GM21360 (cell line): ENCODE results near the gene TELO2.
"Not testable (repeated sequence)": the region's sequence is repeated elsewhere in the genome, so short reads cannot be mapped to it uniquely, and the experiment has no call there.

Experiments used
- ATAC-seq: cut with Tn5 transposase; IDR thresholded peaks from one replicate; pipeline ENCODE4 v1.9.1; 2021; ENCODE audit warnings: mild to moderate bottlenecking, moderate library complexity; ENCODE audit not compliant: unreplicated experiment

The TELO2 gene

DNA sequence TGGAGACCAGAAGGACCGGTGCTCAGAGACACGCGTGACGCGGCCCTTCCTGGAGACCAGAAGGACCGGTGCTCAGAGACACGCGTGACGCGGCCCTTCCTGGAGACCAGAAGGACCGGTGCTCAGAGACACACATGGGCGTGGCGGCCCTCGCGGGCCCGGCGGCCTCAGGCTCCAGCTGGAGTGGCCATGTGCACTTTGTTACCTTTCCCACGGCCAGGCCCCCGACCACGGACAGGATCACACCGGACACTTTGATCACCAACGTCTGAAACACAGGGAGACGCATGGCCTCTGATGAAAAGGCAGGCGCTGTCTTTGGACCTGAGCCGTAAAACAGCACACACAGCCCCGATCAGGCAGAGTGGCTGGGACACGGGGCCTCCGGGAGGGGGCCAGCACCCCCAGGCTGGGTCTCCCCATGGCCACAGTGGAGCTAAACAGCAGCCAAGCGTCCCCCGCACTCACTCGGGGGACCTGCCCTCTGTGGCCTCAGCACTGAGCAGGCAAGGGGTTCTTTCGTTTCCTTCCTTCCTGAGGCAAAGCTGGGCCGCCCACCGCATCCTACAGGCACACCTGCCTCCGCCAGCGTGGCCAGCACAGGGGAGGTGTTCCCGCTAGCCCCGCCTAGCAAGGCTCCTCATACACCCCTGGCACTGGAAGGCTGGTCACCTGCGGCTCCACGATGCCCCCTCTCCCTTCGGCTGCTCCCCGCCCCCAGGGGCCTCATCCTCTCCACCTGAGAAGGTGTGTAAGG lies 35.5 kb upstream of the TELO2 start:
- ATAC-seq, result no peak

DNA sequence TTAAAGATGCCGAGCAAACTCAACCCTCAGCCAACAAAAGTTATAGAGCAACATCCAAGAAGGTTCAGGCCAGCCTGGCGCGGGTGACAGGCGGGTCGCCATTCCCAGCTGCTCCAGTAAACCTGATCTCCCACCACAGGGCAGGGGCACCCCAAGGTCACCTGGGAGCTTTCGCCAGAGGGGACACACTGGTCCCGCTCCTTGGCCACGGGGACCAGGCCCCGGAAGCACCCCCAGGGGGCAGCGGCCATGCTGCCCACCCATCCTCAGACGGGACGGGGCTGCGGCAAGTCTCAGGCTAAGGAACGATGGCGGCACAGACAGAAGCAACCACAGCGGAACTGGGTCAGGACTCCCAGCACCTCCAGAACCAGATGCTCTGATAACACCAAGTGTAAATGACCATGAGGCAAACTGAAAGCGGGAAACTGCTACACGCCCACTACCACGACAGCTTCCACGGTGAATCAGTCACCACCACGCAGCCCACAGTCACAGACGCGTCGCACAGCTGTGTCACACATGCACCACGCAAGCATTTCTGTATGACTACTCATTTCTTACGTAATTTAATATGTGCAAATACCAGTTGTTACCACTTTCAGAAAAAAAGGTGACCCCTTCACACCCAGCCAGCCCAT lies 34.7 kb upstream of the TELO2 start:
- ATAC-seq, result no peak

DNA sequence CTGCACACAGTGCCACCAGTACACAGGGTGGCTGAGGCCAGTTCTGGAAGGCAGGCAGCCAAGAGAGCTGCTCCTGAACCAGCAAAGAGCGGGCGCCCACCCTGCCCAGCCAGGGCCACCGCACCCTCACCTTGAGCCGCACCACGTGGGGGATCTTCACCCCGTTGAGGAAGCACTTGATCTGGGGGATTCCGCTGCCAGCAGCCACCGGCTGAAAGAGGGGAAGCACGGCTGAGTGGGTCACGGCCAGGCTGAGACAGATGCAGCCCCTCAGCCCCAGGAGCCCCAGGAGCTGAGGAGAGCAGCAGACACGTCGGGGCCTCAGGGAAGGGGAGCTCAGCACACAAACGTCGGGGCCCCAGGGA lies 34.2 kb upstream of the TELO2 start:
- ATAC-seq, result no peak

DNA sequence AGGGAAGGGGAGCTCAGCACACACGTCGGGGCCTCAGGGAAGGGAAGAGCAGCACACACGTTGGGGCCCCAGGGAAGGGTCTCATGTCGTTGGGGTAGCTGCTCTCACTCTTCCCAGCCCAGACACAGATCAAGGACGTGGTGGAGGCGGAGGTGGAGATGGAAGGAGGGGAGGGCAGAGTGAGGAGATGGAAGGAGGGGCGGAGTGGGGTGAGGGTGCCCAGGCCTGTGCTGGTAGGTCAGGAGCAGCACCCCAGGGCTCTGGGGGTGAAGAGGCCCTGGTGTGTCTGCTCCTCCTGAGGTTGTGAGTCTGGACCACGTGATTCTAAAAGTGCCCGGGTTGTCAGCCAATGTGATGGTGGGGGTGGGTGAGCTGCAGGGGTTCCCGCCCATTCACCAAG lies 33.2 kb upstream of the TELO2 start:
- ATAC-seq, result no peak

DNA sequence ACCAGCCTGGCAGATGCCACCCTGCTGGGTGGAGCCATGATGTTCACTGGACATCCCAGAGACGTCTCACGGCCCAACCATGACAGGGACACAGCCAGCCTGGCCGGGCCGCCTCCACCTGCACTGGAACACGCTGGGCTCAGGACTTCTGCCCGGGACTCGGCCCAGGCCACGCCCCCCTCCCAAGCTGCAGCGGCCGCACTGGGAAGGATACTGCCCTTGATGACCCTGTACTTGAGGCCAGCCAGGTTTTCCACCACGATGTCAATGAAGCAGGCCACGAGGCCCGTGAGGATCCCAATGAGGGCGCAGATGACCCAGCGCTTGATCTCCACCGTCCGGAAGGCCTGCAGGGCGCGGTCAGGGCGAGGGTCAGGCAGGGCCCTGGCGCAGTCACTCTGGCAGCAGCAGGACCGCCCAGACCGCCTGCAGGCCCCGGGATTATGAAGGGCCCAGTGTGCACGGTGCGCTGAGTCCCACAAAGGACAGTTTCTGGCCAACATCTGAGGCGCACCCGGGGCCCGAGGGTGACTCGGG lies 32.5 kb upstream of the TELO2 start:
- no peak for ATAC-seq

DNA sequence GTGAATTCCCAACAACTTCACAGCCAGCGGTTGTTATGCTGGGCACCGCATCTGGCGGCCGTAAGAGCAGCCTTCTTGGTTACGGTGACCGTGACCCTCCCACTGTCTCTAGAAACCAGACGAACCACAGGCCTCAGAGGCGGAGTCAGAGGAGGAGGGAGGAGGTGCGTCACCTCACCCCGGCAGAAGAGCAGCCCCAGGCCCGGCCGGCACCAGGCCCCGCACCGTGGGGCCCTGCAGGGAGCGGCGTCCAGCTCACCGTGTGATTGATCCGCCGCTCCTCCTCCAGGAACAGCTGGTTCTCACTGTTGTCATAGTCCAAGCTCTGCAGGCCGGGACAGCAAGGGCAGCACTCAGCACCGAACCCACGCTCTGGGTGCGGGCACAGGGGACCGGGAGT lies 32.0 kb upstream of the TELO2 start:
- ATAC-seq, result no peak

DNA sequence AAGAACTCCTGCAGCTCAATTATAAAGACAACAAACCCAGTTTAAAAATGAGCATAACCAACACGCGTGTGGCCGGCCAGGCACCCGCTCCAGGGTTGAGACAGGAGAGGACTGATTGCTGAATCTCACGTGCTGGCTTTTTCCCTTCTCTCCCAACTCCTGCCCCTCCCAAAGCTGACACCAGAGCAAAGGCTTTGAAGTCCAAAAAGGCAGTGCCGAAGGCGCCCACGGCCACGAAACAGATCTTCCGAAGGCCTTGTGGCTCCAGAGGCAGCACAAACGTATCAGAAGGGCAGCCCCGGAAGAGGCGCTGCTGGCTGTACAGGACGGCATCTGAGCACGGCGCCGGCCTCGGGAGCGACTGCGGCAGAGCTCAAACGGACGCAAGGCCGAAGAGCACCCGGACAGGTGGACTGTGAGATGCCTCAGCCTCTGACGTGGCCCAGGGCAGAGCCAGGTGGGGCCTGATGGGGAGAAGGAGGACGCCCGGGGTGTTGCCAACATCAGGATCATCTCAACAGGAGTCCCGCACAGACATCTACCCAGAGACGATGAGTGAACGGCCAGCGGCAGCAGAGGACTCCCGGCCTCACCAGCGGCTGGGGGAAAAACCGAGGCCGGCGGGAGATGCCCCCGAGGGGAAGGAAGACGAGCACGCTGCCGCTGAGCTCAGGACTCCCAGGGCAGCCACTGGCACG lies 28.8 kb upstream of the TELO2 start:
- ATAC-seq, result no peak

DNA sequence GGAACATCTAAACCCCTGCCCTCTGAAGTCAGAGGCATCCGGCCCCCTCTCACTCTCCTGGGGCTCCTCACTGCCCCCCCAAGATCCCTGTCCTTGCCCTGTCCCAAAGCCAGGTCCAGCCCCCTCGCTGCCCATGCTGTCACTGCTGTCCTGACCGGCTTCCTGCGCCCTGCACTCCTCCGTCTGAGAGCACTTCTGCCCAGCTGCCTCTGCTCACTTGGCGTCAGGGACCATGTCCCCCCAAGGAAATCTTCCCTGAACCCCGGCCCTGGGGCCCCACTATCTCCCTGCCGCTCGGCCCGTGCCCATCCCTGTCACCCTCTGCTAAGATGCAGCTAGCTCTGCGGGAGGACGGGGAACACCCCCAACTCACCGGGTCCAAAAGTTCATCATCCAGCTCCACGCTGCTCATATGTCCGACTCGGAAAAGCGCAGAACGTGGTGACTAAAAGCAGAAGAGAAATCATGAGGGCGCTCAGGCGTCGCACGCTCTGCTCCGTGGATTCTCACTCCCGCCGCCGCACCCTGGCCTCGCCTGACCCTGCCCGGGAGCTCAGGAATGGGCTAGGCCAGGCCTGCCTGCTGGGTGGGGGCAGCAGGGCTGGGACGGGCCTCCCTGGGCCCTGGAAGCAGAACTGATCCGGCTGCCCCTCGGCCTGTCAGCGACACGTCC lies 28.1 kb upstream of the TELO2 start:
- ATAC-seq, result no peak

DNA sequence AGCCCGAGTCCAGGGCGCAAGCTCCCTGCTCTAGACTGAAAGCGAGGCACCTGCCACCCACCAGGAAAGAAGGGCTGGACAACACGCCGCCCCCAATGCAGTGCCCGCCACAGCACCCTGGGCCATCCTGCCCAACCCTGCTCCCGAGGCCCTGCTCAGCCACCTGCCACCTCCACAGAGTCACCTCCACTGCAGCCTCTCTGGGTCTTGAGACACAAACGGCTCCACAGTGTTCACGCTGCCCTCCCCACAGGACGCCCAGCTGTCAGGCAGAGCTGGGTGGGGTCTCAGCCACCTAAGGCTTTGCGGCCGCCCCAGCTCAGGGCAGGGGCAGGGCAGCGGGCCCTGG lies 27.6 kb upstream of the TELO2 start:
- ATAC-seq, result no peak

DNA sequence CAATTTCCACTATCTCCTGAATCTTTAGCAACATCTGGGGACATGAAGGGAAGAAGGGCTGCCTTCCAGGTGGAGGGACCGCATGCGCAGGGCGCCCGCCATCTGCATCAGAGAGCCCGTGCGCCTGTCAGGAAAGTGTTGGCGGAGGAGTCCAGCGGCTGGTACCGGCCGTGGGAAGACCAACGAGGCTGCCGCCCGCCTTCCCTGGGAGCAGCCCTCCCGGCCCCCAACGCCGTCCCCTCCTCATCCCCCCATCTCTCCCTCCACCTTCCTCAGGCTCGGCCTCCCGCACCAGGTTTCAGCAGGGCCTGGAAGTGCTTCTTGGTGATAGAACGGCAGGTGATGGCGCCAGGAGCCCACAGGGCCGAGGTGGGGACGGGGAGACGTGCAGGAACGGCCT lies 27.1 kb upstream of the TELO2 start:
- ATAC-seq, result no peak

DNA sequence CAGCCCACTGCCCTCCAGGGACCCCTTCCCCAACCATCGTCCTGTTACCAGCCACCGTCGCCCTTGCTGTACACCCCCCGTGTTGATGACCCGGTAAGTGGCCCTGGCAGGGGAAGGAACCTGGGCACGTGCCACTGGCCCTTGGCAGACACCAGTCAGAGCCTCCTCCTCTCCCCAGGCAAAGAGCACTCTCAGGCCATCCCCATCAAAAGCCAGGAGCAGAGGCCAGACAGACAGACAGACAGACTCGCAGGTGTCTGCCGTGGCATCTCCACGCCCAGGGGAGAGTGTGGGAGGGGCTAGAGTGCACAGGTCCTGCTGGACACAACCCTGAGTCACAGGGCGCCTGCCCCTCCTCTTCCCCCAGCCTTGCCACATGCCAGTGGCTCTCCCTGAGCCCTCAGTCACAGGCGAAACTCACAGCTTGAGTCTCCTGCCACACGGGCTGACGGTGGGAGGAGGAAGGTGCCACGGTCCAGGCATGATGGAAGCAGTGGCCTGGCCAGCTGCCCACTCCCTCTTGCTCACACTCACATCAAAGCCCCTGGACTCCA lies 26.1 kb upstream of the TELO2 start:
- ATAC-seq, result no peak

DNA sequence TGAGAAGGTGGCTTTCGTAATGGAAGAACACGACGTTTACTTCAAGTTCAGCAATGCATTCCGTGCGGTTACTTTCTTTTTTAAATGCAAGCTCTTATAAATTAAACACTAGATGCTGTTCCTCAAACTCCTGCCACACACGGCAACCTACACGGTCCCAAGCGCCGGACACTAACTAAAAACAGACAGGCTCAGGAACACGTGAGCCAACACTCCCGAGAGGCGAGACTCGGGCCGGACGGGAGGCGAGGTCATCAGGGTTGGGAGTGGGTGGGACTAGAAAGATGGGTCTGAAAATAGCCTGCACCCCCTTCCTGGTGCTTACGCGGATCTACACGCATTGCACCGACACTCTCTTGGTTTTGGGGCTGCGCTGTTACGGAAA lies 24.7 kb upstream of the TELO2 start:
- ATAC-seq, result no peak

DNA sequence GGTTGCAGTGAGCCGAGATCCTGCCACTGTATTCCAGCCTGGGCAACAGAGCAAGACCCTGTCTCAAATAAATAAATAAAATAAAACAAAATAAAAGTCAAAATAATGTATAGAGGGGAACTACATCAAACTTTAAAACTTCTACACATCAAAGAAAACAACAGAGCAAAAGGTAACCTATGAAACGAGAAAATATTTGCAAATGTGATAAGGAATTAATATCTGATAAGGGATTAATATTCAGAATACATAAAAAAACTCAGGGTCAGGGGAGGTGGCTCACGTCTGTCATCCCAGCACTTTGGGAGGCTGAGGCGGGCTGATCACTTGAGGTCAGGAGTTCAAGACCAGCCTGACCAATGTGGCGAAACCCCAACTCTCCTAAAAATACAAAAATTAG lies 24.0 kb upstream of the TELO2 start:
- ATAC-seq, result not testable (repeated sequence)

DNA sequence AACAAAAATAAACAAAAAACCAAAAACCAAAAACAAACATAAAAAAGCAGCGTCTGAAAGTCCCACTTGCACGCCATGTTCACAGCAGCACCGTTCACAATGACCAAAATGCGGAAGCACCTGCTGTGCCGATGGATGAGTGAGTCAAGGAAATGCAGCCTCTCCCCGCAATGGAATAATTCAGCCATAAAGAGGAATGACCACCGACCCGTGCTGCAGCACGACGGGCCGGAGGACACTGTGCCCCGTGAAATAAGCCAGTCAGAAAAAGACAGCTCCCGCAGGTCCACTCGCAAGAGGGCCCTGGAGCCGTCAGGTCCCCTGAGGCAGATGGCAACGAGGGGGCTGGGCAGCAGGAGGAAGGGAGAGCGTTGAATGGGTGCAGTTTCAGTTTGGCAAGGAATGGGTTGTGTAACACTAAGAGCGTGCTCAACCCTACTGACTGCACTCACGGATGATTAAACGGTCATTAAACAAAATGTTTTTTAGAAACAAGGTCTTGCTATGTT lies 23.4 kb upstream of the TELO2 start:
- ATAC-seq, result no peak

DNA sequence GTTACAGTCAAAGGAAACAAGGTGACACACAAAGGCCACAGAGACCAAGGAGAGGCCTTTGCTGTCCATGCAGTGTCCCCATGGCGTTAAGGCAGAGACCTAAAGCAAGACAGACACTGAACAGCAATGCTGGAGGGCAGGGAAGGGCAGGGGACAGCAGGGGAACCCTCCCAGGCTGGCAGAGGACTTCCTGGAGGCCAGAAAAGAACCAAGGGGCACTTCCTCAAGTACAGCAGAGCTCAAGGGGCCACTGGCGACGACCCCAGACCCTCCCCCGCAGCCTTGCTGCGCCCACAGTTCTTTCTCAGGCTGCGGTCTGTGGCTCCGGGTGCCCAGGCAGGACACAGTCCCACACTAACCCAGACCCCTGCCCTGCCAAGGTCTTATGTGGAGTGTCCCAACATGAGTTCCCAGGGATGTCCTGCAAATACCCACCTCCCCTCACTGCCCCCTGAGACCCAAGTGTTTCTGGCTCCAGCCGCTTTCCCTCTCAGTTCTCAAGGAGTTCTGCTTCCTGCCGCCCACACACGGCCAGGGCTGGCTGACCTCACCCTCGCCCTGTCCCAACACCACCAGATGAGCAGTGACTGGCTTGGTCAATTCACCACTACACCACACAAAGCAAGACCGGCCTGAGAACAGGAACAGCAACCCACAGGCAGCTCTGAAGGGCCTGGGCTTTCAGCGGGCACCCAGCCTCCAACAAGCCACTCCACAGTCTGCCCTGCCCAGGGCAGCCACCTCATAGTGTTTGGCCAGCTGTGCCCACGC lies 22.5 kb upstream of the TELO2 start:
- ATAC-seq, result no peak

DNA sequence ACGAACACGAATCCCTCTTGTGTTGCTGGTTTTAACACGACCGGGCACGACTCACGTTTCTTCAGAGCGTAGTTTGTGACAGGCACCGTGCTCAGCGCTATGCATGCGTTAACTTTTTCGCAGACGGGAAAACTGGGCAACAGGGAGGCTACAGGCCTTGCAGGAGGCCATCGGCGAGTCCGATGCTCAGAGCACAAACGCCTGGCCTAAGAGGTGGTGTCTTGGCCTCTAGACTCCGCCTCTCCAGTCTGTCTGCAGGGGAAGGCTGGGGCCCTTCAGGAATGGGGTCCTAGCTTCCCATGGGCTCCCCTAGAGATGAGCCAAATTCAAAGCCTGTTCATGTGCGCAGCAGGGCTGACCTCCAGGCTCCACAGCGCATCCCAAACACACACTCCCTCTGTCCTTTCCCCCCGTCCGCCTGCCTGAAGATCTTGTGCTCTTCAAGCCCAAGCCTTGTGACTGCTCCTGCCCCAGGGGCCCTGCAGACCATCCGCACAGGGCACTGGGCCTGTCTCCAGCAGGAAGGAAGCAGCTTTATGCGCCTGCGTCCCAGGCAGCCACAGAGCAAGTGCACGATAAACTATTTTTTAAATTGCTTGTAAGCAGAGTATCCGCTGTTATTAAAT lies 21.5 kb upstream of the TELO2 start:
- no peak for ATAC-seq

DNA sequence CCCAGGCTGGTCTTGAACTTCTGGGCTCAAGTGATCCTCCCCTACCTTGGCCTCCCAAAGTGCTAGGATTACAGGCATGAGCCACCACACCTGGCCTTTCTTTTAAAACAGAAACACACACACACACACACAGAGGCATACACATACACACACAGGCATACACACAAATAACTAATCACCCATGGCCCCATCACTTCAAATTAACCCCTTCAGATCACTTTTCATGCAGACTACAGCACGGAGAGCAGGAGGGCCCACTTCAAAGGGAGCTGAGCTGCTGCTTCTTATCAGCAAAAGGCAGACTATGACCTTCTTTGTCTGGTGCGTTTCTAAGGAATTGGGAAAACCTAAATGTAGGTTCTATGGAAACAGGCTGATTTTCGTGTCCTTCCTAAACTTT lies 20.2 kb upstream of the TELO2 start:
- ATAC-seq, result no peak

DNA sequence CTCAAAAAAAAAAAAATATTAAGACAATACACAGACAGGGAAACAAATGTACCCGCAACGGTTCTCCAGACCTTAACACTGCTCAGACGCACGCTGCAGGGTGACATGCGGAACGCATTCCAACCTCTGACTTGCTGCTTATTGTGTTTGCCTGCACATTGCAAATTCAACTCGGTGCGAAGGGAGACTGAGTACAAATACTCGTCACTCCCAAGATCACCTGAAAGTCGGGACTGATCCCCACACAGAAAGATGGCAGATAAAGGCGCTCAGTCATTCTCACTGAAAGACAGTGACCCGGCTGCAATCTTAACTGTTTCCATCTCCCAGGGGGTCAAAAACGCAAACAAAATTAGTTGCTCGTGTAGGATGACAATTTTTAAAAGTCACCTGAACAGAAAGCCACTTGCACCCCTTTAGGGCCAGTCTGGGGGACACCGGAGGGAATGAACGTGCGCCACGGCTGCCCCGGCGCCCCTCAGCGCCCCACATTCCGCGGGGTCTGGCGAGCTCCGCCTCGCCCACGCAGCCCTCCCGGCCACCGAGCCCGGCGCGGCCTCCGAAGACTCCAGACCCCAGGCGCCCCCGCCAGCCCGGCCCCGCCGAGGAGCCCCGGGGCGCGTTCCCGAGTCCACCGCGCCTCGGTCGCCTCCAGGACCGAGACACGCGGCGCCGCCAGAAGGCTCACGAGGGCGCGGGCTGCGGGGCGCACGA lies 18.9 kb upstream of the TELO2 start:
- peak; percentile 33 for ATAC-seq
